OCI-M2 (cell line): Measurements from ENCODE around the gene PER1.

Experiments used
- DNase-seq: peaks from one replicate; lab custom pipeline; 2025; ENCODE audit not compliant: unreplicated experiment; lab: John Stamatoyannopoulos, UW

The PER1 gene

GRCh38 chr17:8167526-8167925, 15.3 kb upstream of the PER1 start:
- DNase-seq, result no peak

- no peak for DNase-seq
These were observed 14.5 kb upstream of the PER1 start for GRCh38 chr17:8166731-8167130.

- no peak for DNase-seq
These were observed 12.6 kb upstream of the PER1 start for GRCh38 chr17:8164815-8165131.

GRCh38 chr17:8163978-8164814, 12.0 kb upstream of the PER1 start:
- DNase-seq, result peak; percentile 36

GRCh38 chr17:8162997-8163977, 11.1 kb upstream of the PER1 start:
- DNase-seq, result no peak

- DNase-seq, result no peak
These were observed 10.2 kb upstream of the PER1 start, which contains the start of gene VAMP2 for GRCh38 chr17:8162233-8162996. TSS of gene VAMP2 (minus strand) at chr17:8162948. CDS start at chr17:8162879, 69 bp downstream.

GRCh38 chr17:8161289-8162232, 9.4 kb upstream of the PER1 start:
- no peak for DNase-seq

- DNase-seq, result no peak
These were observed 8.6 kb upstream of the PER1 start for GRCh38 chr17:8160741-8161221.

GRCh38 chr17:8160224-8160577, 8.0 kb upstream of the PER1 start:
- DNase-seq, result no peak

- DNase-seq, result no peak
These were observed 7.4 kb upstream of the PER1 start for GRCh38 chr17:8159459-8160223.

GRCh38 chr17:8159032-8159400, 6.8 kb upstream of the PER1 start:
- DNase-seq, result no peak

- DNase-seq, result peak; percentile 84
These were observed 6.2 kb upstream of the PER1 start for GRCh38 chr17:8158267-8159031.

GRCh38 chr17:8156246-8156992, 4.2 kb upstream of the PER1 start:
- DNase-seq, result peak; percentile 95

- no peak for DNase-seq
These were observed 3.7 kb upstream of the PER1 start for GRCh38 chr17:8155996-8156245.

GRCh38 chr17:8155231-8155995, 3.2 kb upstream of the PER1 start:
- DNase-seq, result no peak

- no peak for DNase-seq
These were observed 2.5 kb upstream of the PER1 start for GRCh38 chr17:8154608-8155155.

- no peak for DNase-seq
These were observed 1.9 kb upstream of the PER1 start for GRCh38 chr17:8153957-8154607.
